Measurements from ENCODE around the gene CAMTA1. TPM values are rescaled to one million over a fixed set of nuclear protein-coding genes. Genes with fewer than 3 reads are reported as not detected.

The CAMTA1 gene
- total RNA-seq, 4 donors from 2014 or later, result 57.4 to 88.3 (median 62.1) TPM

DNA sequence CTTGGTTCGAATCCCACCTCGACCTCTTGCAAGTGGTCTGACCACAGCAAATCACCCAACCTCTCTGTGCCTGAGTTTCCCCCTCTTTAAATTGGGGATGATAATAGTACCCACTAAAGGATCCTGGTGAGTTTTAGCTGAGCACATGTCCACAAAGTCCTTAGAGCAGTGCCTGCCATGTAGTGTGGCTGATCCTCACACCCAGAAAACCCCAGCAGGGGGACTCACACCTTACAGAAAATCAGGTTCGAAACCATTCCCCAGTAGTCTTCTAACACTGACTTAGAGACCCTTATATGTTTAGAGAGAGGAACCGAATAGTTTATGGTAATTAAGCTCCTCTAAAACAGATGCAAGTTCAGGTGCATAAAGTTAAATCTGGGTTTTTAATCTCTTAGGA is 89.0 kb downstream of the CAMTA1 start:
- H3K9me3 ChIP-seq, result no peaks in the 10 kb centered on the region
- H3K36me3 ChIP-seq, result peaks cover 0 to 13% (median 0%) of the 10 kb centered on the region in 3 donors
- H3K4me1 ChIP-seq, result no peaks in the 10 kb centered on the region
- H3K27ac ChIP-seq, result no peak overlapping the region
- TF ChIP-seq, protein P1, sequence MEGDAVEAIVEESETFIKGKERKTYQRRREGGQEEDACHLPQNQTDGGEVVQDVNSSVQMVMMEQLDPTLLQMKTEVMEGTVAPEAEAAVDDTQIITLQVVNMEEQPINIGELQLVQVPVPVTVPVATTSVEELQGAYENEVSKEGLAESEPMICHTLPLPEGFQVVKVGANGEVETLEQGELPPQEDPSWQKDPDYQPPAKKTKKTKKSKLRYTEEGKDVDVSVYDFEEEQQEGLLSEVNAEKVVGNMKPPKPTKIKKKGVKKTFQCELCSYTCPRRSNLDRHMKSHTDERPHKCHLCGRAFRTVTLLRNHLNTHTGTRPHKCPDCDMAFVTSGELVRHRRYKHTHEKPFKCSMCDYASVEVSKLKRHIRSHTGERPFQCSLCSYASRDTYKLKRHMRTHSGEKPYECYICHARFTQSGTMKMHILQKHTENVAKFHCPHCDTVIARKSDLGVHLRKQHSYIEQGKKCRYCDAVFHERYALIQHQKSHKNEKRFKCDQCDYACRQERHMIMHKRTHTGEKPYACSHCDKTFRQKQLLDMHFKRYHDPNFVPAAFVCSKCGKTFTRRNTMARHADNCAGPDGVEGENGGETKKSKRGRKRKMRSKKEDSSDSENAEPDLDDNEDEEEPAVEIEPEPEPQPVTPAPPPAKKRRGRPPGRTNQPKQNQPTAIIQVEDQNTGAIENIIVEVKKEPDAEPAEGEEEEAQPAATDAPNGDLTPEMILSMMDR (IDR thresholded peaks at IDR 0.05), result no peak
- no peak for TF ChIP-seq POLR2A (IDR thresholded peaks at IDR 0.05)
- DNase-seq, result no peak
- no peaks in the 10 kb centered on the region for H3K27me3 ChIP-seq
- no peak overlapping the region for H3K4me3 ChIP-seq

- no peak for TF ChIP-seq POLR2A (IDR thresholded peaks at IDR 0.05)
- TF ChIP-seq, protein P1 (IDR thresholded peaks at IDR 0.05), result no peak
- no peaks in the 10 kb centered on the region for H3K9me3 ChIP-seq
- no peaks in the 10 kb centered on the region for H3K4me1 ChIP-seq
- no peak overlapping the region for H3K4me3 ChIP-seq
- DNase-seq, result no peak
- H3K27me3 ChIP-seq, result no peaks in the 10 kb centered on the region
- no peak overlapping the region for H3K27ac ChIP-seq
- H3K36me3 ChIP-seq, result no peaks in the 10 kb centered on the region
Observed at GRCh38 chr1:6880951-6881690, 95.9 kb downstream of the CAMTA1 start.

DNA sequence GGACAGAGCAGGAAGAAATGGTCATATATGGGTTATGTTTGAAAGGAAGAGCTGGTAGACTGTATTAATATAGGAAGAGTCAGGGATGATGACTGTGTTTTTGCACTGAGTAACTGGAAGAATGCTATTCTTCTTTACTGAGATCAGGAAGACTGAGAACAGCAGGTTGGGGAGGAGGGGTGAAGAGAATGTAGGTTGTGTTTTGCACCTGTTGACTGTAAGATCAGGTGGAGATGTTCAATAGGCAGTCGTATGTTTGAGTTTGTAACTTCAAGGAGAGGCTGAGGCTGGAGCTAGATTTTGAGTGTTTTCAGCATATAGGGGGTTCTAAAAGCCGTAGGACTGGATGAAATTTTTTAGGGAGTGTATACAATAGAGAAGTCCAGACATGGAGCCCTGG is 97.2 kb downstream of the CAMTA1 start:
- H3K27ac ChIP-seq, result no peak overlapping the region
- H3K9me3 ChIP-seq, result no peaks in the 10 kb centered on the region
- no peaks in the 10 kb centered on the region for H3K4me1 ChIP-seq
- no peaks in the 10 kb centered on the region for H3K27me3 ChIP-seq
- no peak overlapping the region for H3K4me3 ChIP-seq
- DNase-seq, result no peak
- TF ChIP-seq, protein P1 (IDR thresholded peaks at IDR 0.05), result no peak
- no peak for TF ChIP-seq POLR2A (IDR thresholded peaks at IDR 0.05)
- H3K36me3 ChIP-seq, result no peaks in the 10 kb centered on the region

- no peaks in the 10 kb centered on the region for H3K4me1 ChIP-seq
- no peaks in the 10 kb centered on the region for H3K36me3 ChIP-seq
- DNase-seq, result no peak
- no peaks in the 10 kb centered on the region for H3K27me3 ChIP-seq
- no peak overlapping the region for H3K4me3 ChIP-seq
- H3K9me3 ChIP-seq, result no peaks in the 10 kb centered on the region
- H3K27ac ChIP-seq, result no peak overlapping the region
- no peak for TF ChIP-seq POLR2A (IDR thresholded peaks at IDR 0.05)
- TF ChIP-seq, protein P1 (IDR thresholded peaks at IDR 0.05), result no peak
Observed at GRCh38 chr1:6884652-6885153, 99.4 kb downstream of the CAMTA1 start.

- Histone ChIP-seq H3K27me3 (no peaks in the 10 kb centered on the region), H3K27ac (no peak overlapping the region), H3K4me1 (no peaks in the 10 kb centered on the region), H3K36me3 (no peaks in the 10 kb centered on the region), H3K4me3 (no peak overlapping the region), H3K9me3 (no peaks in the 10 kb centered on the region)
- DNase-seq, result no peak
- TF ChIP-seq POLR2A (IDR thresholded peaks at IDR 0.05), result no peak
- TF ChIP-seq, protein P1 (IDR thresholded peaks at IDR 0.05), result no peak
Observed at GRCh38 chr1:6885426-6885825, 100.2 kb downstream of the CAMTA1 start.
